ENCODE results near the gene ST3GAL4.

- TF ChIP-seq, protein P1, sequence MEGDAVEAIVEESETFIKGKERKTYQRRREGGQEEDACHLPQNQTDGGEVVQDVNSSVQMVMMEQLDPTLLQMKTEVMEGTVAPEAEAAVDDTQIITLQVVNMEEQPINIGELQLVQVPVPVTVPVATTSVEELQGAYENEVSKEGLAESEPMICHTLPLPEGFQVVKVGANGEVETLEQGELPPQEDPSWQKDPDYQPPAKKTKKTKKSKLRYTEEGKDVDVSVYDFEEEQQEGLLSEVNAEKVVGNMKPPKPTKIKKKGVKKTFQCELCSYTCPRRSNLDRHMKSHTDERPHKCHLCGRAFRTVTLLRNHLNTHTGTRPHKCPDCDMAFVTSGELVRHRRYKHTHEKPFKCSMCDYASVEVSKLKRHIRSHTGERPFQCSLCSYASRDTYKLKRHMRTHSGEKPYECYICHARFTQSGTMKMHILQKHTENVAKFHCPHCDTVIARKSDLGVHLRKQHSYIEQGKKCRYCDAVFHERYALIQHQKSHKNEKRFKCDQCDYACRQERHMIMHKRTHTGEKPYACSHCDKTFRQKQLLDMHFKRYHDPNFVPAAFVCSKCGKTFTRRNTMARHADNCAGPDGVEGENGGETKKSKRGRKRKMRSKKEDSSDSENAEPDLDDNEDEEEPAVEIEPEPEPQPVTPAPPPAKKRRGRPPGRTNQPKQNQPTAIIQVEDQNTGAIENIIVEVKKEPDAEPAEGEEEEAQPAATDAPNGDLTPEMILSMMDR (IDR thresholded peaks at IDR 0.05): no peak
- TF ChIP-seq POLR2A (IDR thresholded peaks at IDR 0.05) (no peak), POLR2AphosphoS5 (IDR thresholded peaks at IDR 0.05) (peak in 1 of 4 donors; percentile 29), EP300 (IDR thresholded peaks at IDR 0.05) (no peak)
Observed at GRCh38 chr11:126332221-126332711, 23.2 kb upstream of the ST3GAL4 start.

All from sigmoid colon (tissue), 4 donors.